CD4-positive, alpha-beta T cell treated with Interleukin-17A for 1 hour (primary cell): ENCODE results near the gene LRRC8D.

Source experiments
- DNase-seq: peaks from one replicate; pipeline ENCODE4 v3.0.0-alpha.2; 2020

LRRC8D gene

GRCh38 chr1:89898150-89898549 lies 77.3 kb downstream of the LRRC8D start:
- DNase-seq = no peak

- DNase-seq = no peak
These were observed 78.1 kb downstream of the LRRC8D start for GRCh38 chr1:89898695-89899470.

GRCh38 chr1:89900323-89900722 lies 79.5 kb downstream of the LRRC8D start:
- no peak for DNase-seq

GRCh38 chr1:89900791-89901708 lies 80.2 kb downstream of the LRRC8D start:
- no peak for DNase-seq

GRCh38 chr1:89901957-89902669 lies 81.3 kb downstream of the LRRC8D start:
- no peak for DNase-seq

GRCh38 chr1:89903550-89903949 lies 82.7 kb downstream of the LRRC8D start:
- no peak for DNase-seq

GRCh38 chr1:89904219-89904980 lies 83.6 kb downstream of the LRRC8D start:
- DNase-seq = no peak

- DNase-seq = no peak
These were observed 84.7 kb downstream of the LRRC8D start for GRCh38 chr1:89905395-89906058.

- no peak for DNase-seq
These were observed 85.3 kb downstream of the LRRC8D start for GRCh38 chr1:89906088-89906487.

- DNase-seq = no peak
These were observed 86.9 kb downstream of the LRRC8D start for GRCh38 chr1:89907727-89908212.

GRCh38 chr1:89908273-89908671 lies 87.4 kb downstream of the LRRC8D start:
- no peak for DNase-seq

GRCh38 chr1:89908672-89909436 lies 88.0 kb downstream of the LRRC8D start:
- no peak for DNase-seq

GRCh38 chr1:89910268-89910667 lies 89.4 kb downstream of the LRRC8D start:
- DNase-seq = no peak

GRCh38 chr1:89910780-89911179 lies 89.9 kb downstream of the LRRC8D start:
- DNase-seq = no peak

- DNase-seq = no peak
These were observed 90.6 kb downstream of the LRRC8D start for GRCh38 chr1:89911191-89911991.

GRCh38 chr1:89912073-89912472 lies 91.2 kb downstream of the LRRC8D start:
- no peak for DNase-seq

GRCh38 chr1:89913353-89914095 lies 92.7 kb downstream of the LRRC8D start:
- no peak for DNase-seq

- no peak for DNase-seq
These were observed 96.5 kb downstream of the LRRC8D start for GRCh38 chr1:89917353-89917752.

GRCh38 chr1:89918127-89918793 lies 97.4 kb downstream of the LRRC8D start:
- DNase-seq = no peak
